Smooth muscle cell of the brain vasculature (primary cell): Measurements from ENCODE around the gene P3H1.
"Not testable (repeated sequence)": the region's sequence is repeated elsewhere in the genome, so short reads cannot be mapped to it uniquely, and the experiment has no call there.

Experiments used
- DNase-seq: peaks from one replicate; pipeline ENCODE4 v3.0.0-alpha.2; 2012; ENCODE audit warnings: low read depth, low spot score

The P3H1 gene

DNA sequence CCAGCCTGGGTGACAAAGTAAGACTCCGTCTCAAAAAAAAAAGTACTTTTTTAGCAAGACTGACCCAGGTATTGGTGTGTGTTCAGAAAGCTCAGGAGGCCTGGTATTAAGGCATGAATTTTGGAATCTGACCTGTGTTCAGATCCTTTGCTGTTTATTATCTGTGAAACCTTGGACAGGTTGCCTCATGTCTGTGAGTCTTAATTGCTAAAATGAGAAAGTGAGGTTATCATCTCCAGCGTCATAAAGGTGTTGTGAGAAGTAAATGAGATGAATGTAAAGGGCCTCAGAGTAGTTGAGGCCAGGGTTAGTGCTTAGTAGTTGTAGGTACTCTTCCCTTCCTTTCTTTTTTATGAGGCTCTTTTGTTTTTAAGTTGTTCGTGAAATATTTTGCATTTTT is 3.0 kb upstream of the P3H1 start:
- no peak for DNase-seq

DNA sequence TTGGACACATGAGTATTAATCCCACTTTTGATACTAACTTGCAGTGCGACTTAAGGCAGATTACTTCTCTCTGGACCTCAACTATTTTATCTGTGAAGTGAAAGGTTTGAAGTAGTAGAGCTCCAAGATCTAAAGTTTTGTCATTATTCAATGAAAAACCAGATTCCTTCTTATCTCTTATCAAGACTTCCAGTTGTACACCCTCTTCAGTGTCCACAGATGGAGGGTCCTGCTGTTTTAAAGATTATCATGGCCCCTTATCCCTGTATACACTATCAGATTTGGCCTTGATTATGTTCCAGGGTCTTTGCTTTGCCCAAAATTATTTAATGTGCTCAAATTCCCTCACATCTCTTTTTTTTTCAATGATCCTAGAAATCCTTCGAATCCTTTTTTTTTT is 1.3 kb upstream of the P3H1 start:
- DNase-seq = no peak

DNA sequence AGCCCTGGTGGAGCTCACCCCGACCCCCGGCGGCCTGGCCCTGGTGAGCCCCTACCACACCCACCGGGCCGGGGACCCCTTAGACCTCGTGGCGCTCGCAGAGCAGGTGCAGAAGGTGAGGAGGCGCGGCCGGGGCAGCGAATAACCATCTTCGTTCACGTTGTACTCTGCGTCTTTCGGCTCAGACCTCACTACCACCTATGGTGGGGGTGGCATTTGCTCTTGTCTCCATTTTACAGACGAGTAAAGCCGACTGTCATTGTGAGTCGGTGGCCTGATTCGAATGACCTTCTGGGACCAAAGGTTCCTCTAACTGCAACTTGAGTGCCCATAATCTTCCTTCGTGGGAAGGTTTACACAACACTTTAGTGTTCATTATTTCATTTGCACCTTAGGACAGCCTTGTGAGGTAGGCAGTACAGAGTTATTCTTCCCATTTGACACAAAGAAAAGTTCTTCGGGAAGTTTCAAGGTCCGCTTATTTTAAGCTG is 727 bp upstream of the P3H1 start:
- no peak for DNase-seq

DNA sequence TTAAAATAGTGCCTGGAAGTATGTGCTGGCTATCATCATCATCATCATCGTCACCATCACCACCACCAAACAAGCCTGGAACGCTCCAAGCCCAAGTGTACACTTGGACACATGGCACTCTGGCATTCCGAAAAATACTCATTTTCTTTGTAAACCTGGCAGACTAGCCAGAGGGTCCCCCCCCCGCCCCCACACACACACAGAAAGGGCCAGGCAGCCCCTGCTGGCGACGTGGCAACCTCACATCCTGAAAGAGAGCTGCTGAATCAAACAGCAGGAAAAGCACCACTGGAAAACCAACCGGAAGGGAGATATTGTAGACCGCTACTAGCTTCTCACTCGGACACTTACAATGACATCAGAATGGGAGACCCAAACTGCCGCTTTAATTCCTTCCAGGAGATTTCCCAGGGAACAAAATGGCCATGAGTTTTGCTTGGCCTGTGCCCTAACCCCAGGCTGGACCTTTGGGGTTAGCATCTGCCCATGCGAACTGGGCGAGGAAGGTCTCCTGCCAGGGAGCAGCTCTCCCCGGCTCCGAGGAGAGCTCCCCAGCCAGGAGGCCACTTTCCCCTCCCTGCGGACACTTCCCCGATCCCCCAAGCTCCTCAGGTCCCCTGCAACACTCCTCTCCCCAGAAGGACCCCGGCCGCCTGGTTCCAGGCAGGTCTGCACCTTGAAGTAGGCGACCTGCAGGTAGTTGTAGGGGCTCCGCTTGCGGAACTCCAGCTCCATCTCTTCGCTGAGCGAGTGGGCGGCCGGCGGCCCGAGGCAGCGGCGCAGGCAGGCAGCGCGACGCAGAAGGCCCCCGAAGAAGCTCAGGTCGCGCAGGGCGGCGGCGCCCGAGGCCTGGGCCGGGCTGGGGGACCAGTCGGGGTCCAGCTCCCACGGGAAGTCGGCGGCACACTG is 742 bp downstream of the P3H1 start:
- DNase-seq = no peak

DNA sequence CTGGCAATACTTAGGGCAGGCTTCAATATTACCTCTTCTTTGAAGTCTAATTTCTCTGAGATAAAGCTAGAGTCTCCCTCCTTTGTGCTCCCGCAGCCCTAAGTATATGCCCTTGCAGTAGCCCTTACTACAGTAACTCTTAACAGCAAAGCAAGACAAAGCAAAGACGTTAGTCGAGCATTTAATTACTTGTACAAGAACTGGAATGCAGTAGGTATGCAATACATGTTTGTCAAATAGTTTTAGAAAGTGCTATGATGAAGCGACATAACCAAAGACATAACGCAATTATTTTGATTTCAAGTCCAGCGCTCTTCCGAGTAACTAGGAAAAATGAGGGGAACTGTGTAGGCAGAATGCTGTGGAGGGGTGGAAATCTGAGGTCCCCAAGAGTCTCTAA is 1.6 kb downstream of the P3H1 start:
- DNase-seq = no peak

DNA sequence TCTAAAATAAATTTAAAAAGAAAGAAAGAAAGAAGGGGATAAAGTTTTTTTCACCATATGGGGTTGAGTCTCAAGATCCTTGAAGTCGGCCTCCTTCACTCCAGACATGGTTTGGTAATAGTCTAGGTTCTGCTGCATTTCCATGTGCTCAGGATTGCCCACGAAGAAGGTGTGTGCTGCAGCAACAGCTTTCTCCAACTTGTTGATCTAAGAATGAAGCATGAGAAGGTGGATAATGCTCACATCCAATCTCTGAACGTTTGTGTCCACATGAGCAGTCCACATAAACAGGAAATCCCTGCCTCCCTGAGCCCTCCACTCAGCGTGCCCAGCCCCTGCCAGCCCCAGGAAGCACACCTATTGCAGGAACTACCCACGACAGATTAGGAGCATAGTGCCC is 4.6 kb downstream of the P3H1 start:
- no peak for DNase-seq

DNA sequence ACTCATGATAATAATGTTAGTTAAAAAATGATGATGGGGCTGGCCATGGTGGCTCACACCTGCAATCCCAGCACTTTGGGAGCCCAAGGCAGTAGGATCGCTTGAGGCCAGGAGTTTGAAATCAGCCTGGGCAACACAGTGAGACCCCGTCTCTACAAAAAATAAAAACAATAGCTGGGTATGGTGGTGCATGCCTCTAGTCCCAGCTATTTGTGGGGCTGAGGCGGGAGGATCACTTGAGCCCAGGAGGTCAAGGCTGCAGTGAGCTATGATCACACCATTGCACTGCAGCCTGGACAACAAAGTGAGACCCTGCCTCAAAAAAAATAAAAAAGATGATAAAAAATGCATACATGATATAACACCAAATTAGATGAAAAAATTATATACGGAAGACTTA is 5.3 kb downstream of the P3H1 start:
- no peak for DNase-seq

DNA sequence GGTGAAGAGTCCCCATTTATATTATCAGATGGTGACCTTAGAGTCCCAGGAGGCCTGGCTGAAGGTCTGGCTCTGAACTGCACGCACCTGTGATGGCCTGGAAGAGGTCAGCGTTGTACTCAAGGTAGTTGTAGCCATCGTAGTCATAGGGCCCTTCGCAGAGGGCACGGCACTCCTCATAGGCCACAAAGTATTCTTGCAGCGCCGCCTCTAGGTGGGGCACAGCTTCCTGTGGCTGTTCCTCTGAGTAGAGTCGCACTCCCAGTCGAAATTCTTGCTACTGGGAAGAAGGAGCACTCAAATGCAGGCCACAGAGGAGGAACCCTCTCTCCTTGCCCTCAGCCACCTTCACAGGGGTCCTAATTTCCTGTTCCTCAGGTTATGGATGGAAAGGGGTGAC is 7.7 kb downstream of the P3H1 start:
- DNase-seq = no peak

DNA sequence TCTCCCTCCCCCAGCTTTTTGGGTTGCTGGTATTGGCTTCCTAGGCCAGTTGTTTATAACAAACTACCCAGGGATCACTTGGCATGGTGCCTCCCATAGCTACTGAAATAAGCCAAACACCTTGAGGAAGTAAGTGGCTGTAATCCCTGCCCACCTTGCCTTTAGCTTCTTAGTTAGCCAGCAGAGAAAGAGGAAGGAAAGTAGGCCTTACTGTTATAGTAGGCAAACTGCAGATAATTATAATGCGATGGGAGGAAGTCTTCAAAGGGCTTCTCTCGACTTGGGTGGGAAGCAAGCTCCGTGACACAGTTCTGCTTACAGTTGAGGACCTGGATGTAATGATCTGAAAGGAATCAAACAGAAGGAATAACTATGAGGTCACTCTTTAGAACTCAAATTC is 8.2 kb downstream of the P3H1 start:
- no peak for DNase-seq

DNA sequence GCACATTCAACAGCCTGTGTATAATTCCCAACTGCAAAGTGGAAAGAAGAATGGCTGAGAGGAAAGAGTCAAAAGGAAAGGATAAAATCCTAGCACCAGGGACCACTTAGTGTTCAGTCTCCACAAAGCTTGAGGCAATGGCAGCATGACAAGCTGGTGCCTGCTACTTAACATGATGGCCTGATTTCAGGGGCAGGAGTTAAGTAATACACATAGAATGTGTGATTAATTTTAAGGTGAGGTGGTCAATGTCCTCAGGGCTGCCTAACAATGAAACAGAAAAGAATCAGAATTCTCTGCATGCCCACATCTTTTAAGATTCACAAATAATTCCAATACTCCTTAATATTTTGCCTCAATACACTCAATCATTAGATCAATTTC is 8.9 kb downstream of the P3H1 start:
- DNase-seq = no peak

DNA sequence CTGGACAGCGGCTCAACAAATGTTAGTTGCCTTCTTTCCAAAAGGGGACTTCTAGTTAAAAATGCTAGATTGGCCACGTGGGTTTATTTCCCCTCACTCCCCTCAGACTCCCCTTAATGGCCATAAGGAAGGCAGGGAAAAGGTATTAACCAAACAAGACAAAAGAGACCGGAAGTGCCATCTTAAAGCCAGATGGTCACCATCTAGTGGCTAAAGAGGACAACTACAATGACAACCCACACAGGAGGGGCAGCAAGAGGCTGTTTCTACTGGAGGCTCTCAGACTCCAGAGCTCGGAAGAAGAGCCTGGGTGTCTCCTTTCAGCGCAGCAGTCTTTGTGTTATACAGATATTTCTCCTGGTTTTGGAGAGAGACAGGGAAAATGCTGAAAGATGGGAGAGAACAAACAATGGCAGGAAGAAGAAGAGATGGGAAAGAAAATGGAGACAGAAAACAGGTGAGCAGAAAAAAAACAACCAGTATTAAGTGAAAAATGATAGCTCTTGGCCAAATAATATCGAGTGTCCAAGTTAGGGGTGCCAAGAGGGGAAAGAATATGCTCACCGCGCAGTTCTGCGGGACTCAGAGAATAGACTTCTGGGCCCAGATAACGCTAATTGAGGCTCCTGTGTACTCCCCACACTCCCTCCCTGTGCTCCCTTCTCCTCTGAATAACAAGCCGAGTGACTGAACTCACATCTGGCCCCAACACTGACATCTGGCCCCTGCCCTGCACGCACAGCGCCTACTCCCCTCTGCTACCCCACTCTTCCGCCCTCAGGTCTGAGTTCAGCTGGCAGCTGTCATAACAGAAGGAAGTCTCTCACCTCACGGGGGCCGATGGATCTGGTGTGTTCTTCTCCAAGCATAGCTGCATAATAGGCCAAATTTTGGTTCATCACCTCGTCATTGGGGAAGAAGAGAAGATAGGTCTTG is 9.6 kb downstream of the P3H1 start:
- DNase-seq = peak; percentile 47

DNA sequence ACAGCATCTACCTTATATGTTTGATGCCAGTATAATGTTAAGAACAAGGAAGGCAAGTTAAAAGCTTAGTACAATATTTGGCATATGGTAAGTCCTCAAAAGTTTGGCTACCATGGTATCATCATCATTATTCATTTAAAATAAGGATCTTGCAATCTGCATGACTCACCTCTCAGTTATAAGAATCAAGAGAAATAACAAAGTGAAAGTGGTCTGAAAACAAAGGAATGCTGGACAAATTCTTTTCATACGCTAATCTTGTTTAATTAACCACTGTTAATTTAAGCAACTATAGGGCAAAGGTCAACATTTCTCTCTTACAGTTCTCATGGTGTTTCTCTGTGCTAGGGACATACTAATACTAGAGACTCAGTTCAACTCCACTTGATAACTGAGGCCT is 13.8 kb downstream of the P3H1 start:
- no peak for DNase-seq

DNA sequence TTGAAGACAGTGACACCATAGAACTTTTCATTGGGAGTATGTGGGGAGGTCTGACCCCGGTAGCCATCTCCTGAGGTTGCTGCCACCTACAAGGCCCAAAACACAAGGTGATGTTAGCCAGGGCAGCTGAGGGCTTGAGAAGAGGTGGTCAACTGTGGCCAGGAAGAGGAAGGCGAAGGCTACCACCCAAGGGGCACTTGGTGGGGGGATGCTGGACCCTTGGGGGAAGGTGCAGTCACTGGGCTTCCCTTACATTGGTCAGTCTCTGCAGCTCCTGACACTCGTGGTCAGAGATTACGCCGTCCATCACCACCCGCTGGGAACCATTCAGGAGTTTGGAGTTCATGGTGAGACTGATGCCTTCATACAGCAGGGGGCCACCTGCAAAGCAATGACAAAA is 14.5 kb downstream of the P3H1 start:
- DNase-seq = no peak

DNA sequence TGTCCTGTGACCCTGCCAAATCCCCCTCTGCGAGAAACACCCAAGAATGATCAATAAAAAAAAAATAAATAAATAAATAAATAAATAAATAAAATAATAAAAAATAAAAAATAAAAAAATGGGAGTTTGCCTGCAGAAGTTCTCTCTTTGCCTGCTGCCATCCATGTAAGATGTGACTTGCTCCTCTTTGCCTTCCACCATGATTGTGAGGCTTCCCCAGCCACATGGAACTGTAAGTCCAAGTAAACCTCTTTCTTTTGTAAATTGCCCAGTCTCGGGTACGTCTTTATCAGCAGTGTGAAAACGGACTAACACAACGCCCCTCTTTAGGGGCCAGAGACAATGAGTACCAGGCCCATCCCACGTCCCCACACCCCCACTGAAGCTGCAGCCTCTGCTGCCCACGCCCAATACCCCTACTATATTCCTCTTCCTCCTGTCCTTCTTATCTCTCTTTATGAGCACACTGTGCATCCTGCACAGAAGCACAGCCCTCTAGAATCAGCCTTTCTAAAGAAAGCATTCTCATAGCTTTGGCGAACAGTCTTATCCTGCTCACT is 15.2 kb downstream of the P3H1 start:
- DNase-seq = not testable (repeated sequence)

DNA sequence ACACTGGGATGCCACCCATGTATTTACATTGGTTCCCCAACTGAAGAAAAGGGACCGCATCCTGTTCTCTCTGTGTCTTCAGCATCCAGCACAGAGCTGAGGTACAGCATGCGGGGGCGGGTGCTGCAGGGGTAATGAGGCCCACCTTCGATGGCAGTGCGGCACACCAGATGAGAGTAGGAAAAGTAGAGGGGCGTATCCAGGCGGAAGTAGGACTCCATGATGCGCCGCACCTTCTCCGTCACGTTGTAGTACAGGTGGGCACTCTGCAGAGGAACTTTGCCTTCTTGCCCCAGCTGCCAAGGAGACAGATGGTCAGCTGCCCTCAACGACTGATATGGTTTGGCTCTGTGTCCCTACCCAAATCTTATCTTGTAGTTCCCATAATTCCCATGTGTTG is 16.8 kb downstream of the P3H1 start:
- DNase-seq = no peak

DNA sequence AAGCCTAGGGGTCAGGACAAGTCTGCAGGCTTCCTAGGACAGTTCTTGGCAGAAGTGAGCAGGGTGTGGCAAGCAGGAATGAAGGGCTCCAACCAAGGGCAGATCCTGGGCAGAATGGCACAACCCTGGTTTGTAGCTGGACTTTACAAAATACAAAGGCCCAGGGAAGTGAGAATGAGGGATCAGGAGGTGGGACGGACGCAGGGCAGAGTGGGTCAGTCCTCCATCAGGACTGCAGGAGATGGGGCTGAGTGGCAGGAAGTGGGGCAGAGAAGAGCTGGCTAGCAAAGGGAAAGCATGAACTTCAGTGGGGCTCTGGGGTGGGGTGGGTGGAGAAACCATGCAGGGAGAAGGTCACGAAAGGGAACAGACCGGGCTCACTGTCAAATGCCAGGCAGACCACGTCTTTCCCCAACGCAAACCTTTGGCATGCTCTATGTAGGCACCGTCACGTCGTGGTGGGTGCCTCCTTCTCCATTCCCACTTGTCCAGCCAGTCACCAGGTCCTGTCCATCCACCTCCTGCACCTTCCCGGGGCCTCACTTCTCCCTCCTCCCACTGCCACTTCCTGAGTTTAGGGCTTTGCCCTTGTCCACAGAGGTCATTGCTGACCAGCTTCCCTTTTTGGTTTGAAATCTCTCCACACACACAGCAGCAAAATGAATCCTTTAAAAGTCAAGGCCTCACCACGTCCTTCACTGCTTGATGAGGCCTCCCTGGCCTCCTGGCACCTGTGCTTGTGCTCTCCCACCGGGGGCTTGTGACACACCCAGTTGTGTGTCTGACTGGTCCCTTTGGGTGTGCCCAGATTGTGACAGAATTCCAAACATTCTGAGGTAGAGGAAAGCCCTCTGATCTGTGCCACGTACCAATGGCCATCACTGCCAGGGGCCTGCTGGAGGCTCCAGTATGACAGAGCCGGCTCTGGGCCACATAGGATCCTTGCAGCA is 18.1 kb downstream of the P3H1 start:
- DNase-seq = no peak

DNA sequence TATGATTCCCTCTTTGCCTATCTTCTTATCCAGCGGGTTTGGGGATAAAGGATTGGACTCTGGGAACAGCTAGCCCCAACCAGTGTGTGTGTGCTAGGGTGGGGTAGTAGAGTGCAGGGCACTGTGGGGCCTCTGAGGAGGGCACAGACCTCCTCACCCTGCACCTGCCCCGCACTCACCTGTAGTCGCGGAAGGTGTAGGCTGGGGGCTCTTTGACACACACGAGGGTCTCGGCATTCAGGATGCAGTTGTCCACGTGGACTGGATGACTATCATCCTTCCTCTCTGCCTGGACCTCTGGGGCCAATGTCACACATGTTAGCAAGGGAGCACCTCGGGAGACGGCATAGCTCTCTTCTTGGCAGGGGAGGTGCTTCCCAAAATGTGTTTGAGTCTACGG is 18.8 kb downstream of the P3H1 start:
- no peak for DNase-seq

DNA sequence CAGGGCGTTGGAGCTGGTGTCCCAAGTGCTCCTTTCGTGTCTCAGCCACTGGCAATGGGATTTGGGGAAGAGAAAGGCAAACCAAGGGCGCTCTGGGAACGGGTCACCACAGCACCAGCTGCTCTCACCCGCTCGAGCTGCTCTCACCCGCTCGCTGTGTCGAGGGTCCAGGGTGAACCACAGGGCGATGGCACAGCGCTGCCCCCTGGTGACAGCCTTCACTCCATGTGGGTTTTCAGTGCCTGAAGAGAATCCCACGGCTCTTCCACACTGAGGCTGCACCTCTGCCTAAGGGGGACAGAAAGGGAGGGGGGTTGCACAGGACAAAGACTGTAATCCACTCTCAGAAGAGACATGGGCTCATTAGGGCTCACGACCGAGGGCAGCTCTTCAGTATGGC is 19.7 kb downstream of the P3H1 start:
- DNase-seq = no peak

DNA sequence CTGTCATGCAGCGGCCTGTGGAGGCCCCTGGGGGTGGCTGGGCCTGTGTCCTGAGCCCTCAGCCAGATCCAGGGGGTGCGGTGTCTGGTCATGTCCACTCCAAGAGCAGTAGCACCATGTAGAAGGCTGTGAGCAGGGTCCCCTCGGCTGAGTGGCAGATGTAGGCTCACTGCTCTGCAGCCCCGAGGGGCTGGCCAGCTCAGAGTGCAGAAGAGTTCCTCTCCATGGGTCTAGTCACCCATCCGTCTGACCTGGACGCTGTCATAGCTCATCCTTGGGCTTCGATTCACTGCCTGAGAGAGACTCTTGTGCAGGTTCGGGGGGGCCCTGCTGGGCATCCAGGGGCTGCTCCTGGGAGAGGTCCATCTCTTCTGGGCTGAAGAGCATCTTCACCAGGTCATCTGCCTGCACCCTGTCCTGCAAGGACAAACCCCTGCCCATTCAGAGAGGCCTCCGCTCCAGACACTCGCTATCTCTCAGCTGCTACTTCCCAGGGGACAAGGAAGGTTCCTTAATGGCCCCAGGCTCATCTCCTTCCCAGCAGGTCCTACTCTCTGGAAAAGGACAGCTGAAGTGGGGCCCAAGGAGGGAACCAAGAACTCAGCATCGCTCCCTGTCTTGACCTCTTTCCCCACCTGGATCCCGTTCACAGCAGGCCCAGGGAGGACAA is 20.3 kb downstream of the P3H1 start:
- no peak for DNase-seq

DNA sequence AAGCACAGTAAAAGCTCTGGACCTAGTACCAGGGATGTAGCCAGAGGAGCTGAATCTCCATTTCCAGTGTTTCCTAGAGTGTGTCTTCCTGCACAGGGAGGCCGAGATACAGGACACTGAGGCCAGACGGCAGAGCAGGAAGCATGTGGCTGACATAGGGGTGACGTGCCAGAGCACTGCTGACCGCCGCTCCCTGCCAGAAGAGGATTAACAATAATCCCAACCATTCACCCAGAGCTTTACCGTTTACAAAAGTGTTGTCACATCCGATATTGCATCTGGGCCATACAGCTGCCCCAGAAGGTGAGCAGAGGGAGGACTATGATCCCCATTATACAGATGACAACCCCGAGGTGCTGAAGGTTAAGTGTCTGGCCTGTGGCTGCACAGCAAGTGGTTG is 21.0 kb downstream of the P3H1 start:
- no peak for DNase-seq

DNA sequence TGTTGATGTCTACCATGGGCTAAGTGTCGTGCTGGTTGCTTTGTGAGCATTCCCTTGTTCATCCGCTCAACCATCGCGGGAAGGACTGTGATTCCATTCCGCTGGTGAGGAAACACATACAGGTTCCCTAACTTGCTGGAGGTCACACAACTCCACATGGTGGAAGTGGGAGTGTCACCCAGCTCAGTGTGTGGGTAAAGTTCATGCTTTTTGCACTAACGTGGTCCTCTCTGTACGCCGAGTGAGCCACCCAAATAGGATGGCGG is 22.7 kb downstream of the P3H1 start:
- no peak for DNase-seq
